Measurements from ENCODE around the gene SLF2. TPM values are rescaled to one million over a fixed set of nuclear protein-coding genes. Genes with fewer than 3 reads are reported as not detected.

The SLF2 gene
- total RNA-seq, result 10 to 100 TPM in 5 of 6 donors, 1 to 10 TPM in 1; 9.5 to 16.8 (median 11.1) TPM
- 10 to 100 TPM; 12.8 to 16.5 TPM for polyA plus RNA-seq

- Histone ChIP-seq H3K4me1 (peaks cover 4 to 26% (median 17%) of the 10 kb centered on the region in 3 donors), H3K27me3 (no peaks in the 10 kb centered on the region), H3K4me3 (peak within 1 kb of the TSS; percentile 86 to 100 (median 96)), H3K9me3 (no peaks in the 10 kb centered on the region), H3K36me3 (peaks cover 0 to 21% (median 10%) of the 10 kb centered on the region in 3 donors), H3K27ac (peak within 1 kb of the TSS; percentile 79 to 95 (median 86))
- no peak for FAIRE-seq
- 0 to 1% methylated on average over 47 to 71 of the region's 71 CpGs for WGBS, 2 donors
- intact Hi-C loops (cut with DNase I), result no loop called here
- ATAC-seq, result peak; percentile 93 to 98 (median 96)
- peak; percentile 94 to 99 (median 98) for DNase-seq
- no peak for TF ChIP-seq CTCF (IDR thresholded peaks at IDR 0.05)
Observed at GRCh38 chr10:100912605-100913469, at the start of gene SLF2. SLF2 (plus strand) TSS chr10:100912963; CDS start chr10:100913111, 148 bp downstream.

GRCh38 chr10:100863433-100863832 lies 49.3 kb upstream of the SLF2 start:
- H3K27ac ChIP-seq, result no peak overlapping the region
- FAIRE-seq (no peak), DNase-seq (no peak), ATAC-seq (no peak)
- no peaks in the 10 kb centered on the region for H3K36me3 ChIP-seq
- 72 to 78% methylated on average over 7 of the region's 7 CpGs for WGBS, 2 donors
- H3K27me3 ChIP-seq, result no peaks in the 10 kb centered on the region
- no peaks in the 10 kb centered on the region for H3K4me1 ChIP-seq
- TF ChIP-seq CTCF (IDR thresholded peaks at IDR 0.05), result no peak
- intact Hi-C loops (cut with DNase I), result no loop called here
- no peaks in the 10 kb centered on the region for H3K9me3 ChIP-seq
- no peak overlapping the region for H3K4me3 ChIP-seq

GRCh38 chr10:100864036-100864885 lies 48.5 kb upstream of the SLF2 start:
- 77 to 80% methylated on average over 24 of the region's 24 CpGs for WGBS, 2 donors
- ATAC-seq, result no peak
- intact Hi-C loops (cut with DNase I), result no loop called here

GRCh38 chr10:100864978-100865377 lies 47.8 kb upstream of the SLF2 start:
- 17 to 28% methylated on average over 4 of the region's 4 CpGs for WGBS, 2 donors
- H3K27me3 ChIP-seq, result no peaks in the 10 kb centered on the region
- FAIRE-seq (no peak), ATAC-seq (peak in 2 of 4 donors; percentile 50 to 73), DNase-seq (peak in 4 of 6 donors; percentile 26 to 79 (median 62))
- intact Hi-C loops (cut with DNase I), result no loop called here
- no peak overlapping the region for H3K27ac ChIP-seq
- H3K4me1 ChIP-seq, result no peaks in the 10 kb centered on the region
- no peaks in the 10 kb centered on the region for H3K36me3 ChIP-seq
- TF ChIP-seq CTCF (IDR thresholded peaks at IDR 0.05), result no peak
- H3K9me3 ChIP-seq, result no peaks in the 10 kb centered on the region
- H3K4me3 ChIP-seq, result no peak overlapping the region

More at GRCh38 chr10:100864036-100864885, 48.5 kb upstream of the SLF2 start:
- Histone ChIP-seq H3K9me3 (no peaks in the 10 kb centered on the region), H3K4me3 (no peak overlapping the region), H3K27me3 (no peaks in the 10 kb centered on the region), H3K36me3 (no peaks in the 10 kb centered on the region), H3K27ac (no peak overlapping the region), H3K4me1 (no peaks in the 10 kb centered on the region)
- TF ChIP-seq CTCF (IDR thresholded peaks at IDR 0.05), result no peak
- FAIRE-seq (no peak), DNase-seq (no peak)

Data from pancreas (tissue), 10 donors.